Esophagus (tissue), 2 donors: ENCODE results near the gene TMOD1. TPM values are rescaled to one million over a fixed set of nuclear protein-coding genes. Genes with fewer than 3 reads are reported as not detected.

Experiments
- H3K27ac ChIP-seq, 2 donors: one replicate each; pipeline ENCODE4 v1.5.1; 2013; ENCODE audit warnings: low read depth in 2 of 2, mild to moderate bottlenecking in 2 of 2, inconsistent platforms in 1 of 2, low read length in 1 of 2, moderate library complexity in 1 of 2
- H3K27me3 ChIP-seq, 2 donors: one replicate each; pipeline ENCODE4 v1.6.1; 2013; ENCODE audit warnings: low read length in 2 of 2, control low read depth in 1 of 2, mild to moderate bottlenecking in 1 of 2; ENCODE audit not compliant: insufficient read depth in 2 of 2, control insufficient read depth in 1 of 2
- H3K36me3 ChIP-seq, 2 donors: one replicate each; pipeline ENCODE4 v1.6.1; 2013; ENCODE audit warnings: low read length in 1 of 2; ENCODE audit not compliant: control insufficient read depth in 2 of 2, insufficient read depth in 2 of 2
- H3K4me1 ChIP-seq, 2 donors: one replicate each; pipeline ENCODE4 v1.6.1; 2013; ENCODE audit warnings: low read length in 1 of 2; ENCODE audit not compliant: control insufficient read depth in 2 of 2, insufficient read depth in 2 of 2
- H3K4me3 ChIP-seq, 2 donors: one replicate each; pipeline ENCODE4 v1.5.1; 2013; ENCODE audit warnings: low read length in 2 of 2, mild to moderate bottlenecking in 2 of 2, low read depth in 1 of 2, moderate library complexity in 1 of 2
- H3K9me3 ChIP-seq, 2 donors: one replicate each; pipeline ENCODE4 v1.6.1; 2013; ENCODE audit warnings: mild to moderate bottlenecking in 2 of 2, low read depth in 1 of 2, low read length in 1 of 2, moderate library complexity in 1 of 2; ENCODE audit not compliant: control insufficient read depth in 2 of 2, insufficient read depth in 1 of 2
- WGBS, 2 donors: extraction: QIAGEN DNeasy Blood & Tissue Kit; methylation state at CpG; one replicate each; pipeline ENCODE4 v1.1.7; 2013; 5-methylcytosine and 5-hydroxymethylcytosine counted together
- polyA plus RNA-seq, 2 donors: library from polyadenylated mRNA; stranded (reverse); fragments of 200-250 nt; gene quantifications; one replicate each; pipeline ENCODE4 v1.2.3, GENCODE V29; 2013
- donor health status: healthy with polysubstance abuse.
- donor health status: Bipolar disorder and iron deficiency.

Gene TMOD1
- polyA plus RNA-seq, 2 donors, result 3.2 to 7.1 TPM

DNA sequence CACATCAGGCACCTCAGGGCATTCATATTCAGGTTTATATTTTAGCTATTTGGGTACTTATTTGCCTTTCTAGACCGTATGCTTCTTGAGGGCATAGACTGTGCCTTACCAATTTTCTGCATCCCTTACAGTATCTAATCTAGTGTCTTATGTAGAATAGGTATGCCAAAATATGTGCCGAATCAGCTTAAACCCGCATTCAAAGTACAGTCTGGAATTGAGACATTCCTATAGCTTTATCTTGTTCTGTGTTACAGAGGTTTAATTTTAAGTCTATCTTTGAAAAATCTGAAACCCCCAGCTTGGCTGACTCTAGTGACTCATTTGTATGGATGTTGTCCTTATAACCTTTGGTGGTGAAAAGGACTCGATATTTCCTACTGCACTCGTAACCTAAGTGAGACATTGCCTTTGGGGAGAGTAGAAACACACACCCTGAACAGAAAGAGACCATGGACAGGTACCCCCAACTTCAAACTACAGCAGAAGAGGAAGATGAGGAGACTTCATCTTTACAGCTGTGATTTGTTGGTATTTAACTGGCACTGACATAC, 27.0 kb upstream of the TMOD1 start:
- Histone ChIP-seq H3K4me1 (no peaks in the 10 kb centered on the region), H3K36me3 (peaks cover 0 to 2% of the 10 kb centered on the region in 2 donors), H3K4me3 (no peak overlapping the region), H3K27me3 (no peaks in the 10 kb centered on the region), H3K9me3 (no peaks in the 10 kb centered on the region), H3K27ac (no peak overlapping the region)
- WGBS, 2 donors, result 89 to 90% methylated on average over 5 of the region's 5 CpGs

DNA sequence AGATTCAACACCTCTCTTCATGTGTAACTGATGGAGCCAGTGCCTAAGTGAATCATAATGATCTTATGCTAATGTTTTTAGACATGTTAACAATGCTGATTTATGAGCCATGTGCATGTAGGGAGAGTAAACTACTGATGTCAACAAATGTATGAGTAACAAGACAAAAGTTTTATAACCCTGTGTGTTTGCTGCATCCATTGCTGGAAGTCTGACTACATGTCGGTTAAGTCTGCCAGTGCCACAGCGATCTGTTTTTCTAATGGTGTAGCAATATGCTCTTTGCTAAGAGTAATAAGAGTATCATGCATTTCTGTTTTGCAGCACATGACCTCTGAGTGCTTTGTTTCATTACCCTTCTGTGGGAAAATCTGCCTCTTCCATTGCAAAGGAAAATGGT, 26.4 kb upstream of the TMOD1 start:
- Histone ChIP-seq H3K4me1 (no peaks in the 10 kb centered on the region), H3K36me3 (peaks cover 1 to 2% of the 10 kb centered on the region in 2 donors), H3K4me3 (no peak overlapping the region), H3K27me3 (no peaks in the 10 kb centered on the region), H3K27ac (no peak overlapping the region), H3K9me3 (no peaks in the 10 kb centered on the region)
- 86 to 93% methylated on average over 2 of the region's 2 CpGs for WGBS, 2 donors

GRCh38 chr9:97478301-97478981, 23.0 kb upstream of the TMOD1 start:
- H3K27ac ChIP-seq, result no peak overlapping the region
- no peaks in the 10 kb centered on the region for H3K27me3 ChIP-seq
- no peaks in the 10 kb centered on the region for H3K4me1 ChIP-seq
- no peaks in the 10 kb centered on the region for H3K9me3 ChIP-seq
- no peak overlapping the region for H3K4me3 ChIP-seq
- 62 to 76% methylated on average over 3 of the region's 3 CpGs for WGBS, 2 donors
- H3K36me3 ChIP-seq, result peaks cover 4 to 11% of the 10 kb centered on the region in 2 donors

- peaks cover 0 to 2% of the 10 kb centered on the region in 2 donors for H3K4me1 ChIP-seq
- no peak overlapping the region for H3K27ac ChIP-seq
- WGBS, 2 donors, result 77 to 84% methylated on average over 5 of the region's 5 CpGs
- no peaks in the 10 kb centered on the region for H3K27me3 ChIP-seq
- peaks cover 6 to 14% of the 10 kb centered on the region in 2 donors for H3K36me3 ChIP-seq
- H3K4me3 ChIP-seq, result no peak overlapping the region
- H3K9me3 ChIP-seq, result no peaks in the 10 kb centered on the region
These were observed 21.8 kb upstream of the TMOD1 start for GRCh38 chr9:97479496-97480159.

GRCh38 chr9:97480174-97480573, 21.3 kb upstream of the TMOD1 start:
- Histone ChIP-seq H3K4me3 (no peak overlapping the region), H3K27me3 (no peaks in the 10 kb centered on the region), H3K9me3 (no peaks in the 10 kb centered on the region), H3K4me1 (peaks cover 0 to 2% of the 10 kb centered on the region in 2 donors), H3K27ac (no peak overlapping the region), H3K36me3 (peaks cover 6 to 14% of the 10 kb centered on the region in 2 donors)
- WGBS, 2 donors, result 38 to 45% methylated on average over 1 of the region's 1 CpG

DNA sequence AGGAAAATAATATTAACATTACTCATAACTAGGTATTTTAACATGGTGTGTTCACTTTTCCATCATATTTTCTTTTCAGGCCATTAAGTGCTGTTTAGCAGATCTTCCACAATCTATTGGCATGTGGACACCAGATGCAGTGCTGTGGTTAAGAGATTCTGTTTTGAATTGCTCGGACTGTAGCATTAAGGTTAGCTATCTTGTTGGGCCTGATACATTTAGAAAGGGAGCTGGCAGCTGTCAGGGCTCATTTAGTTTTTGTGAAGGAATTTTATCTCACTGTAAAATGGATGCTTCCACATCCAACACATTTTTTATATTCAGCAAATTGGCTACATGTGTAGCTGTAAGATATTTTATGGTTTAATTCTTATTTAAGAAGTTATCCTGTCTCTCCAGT, 20.7 kb upstream of the TMOD1 start:
- Histone ChIP-seq H3K27ac (no peak overlapping the region), H3K4me1 (peaks cover 0 to 2% of the 10 kb centered on the region in 2 donors), H3K4me3 (no peak overlapping the region), H3K27me3 (no peaks in the 10 kb centered on the region), H3K36me3 (peaks cover 6 to 14% of the 10 kb centered on the region in 2 donors), H3K9me3 (no peaks in the 10 kb centered on the region)
- 91 to 96% methylated on average over 1 of the region's 1 CpG for whole genome bisulfite sequencing, 2 donors

- Histone ChIP-seq H3K4me3 (no peak overlapping the region), H3K27me3 (no peaks in the 10 kb centered on the region), H3K27ac (no peak overlapping the region), H3K36me3 (peaks cover 12 to 14% of the 10 kb centered on the region in 2 donors), H3K4me1 (peaks cover 0 to 2% of the 10 kb centered on the region in 2 donors), H3K9me3 (no peaks in the 10 kb centered on the region)
- 86 to 97% methylated on average over 1 of the region's 1 CpG for WGBS, 2 donors
These were observed 17.3 kb upstream of the TMOD1 start for GRCh38 chr9:97484134-97484533.

- no peaks in the 10 kb centered on the region for H3K9me3 ChIP-seq
- no peaks in the 10 kb centered on the region for H3K27me3 ChIP-seq
- H3K4me3 ChIP-seq, result no peak overlapping the region
- peaks cover 0 to 2% of the 10 kb centered on the region in 2 donors for H3K4me1 ChIP-seq
- peaks cover 9 to 12% of the 10 kb centered on the region in 2 donors for H3K36me3 ChIP-seq
- WGBS, 2 donors, result 77 to 82% methylated on average over 2 of the region's 2 CpGs
- no peak overlapping the region for H3K27ac ChIP-seq
These were observed 14.4 kb upstream of the TMOD1 start for GRCh38 chr9:97487107-97487506.

DNA sequence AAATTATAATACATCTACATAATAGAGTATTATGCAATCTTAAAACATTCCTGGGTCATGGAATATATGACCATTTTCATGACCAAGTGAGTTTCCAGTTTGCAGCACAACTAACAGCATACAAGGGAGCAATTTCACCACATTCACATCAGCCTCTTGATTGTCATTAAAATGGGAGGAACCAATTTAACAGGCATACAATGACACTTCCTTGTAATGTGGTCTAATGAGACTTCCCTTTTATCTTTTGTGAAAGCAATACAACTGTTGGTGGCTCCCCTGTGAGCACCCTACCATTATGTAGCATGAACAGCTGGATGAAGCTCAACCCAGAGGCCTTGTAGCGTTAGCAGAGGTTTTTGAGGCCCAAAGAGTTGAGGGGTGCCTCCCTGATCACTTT, 13.6 kb upstream of the TMOD1 start:
- WGBS, 2 donors, result 96 to 97% methylated on average over 1 of the region's 1 CpG
- Histone ChIP-seq H3K4me1 (peaks cover 0 to 2% of the 10 kb centered on the region in 2 donors), H3K4me3 (no peak overlapping the region), H3K9me3 (no peaks in the 10 kb centered on the region), H3K36me3 (peaks cover 5 to 11% of the 10 kb centered on the region in 2 donors), H3K27ac (no peak overlapping the region), H3K27me3 (no peaks in the 10 kb centered on the region)
